Mammary epithelial cell (primary cell): ENCODE measurements around the gene DNLZ.

Source experiments
- CTCF ChIP-seq, 2 donors: IDR thresholded peaks in 1 of 2; conservative IDR thresholded peaks in 1 of 2; 2 replicates each; pipeline ENCODE4 v1.5.1; 2011 to 2012; ENCODE audit warnings: inconsistent platforms in 2 of 2, low read length in 2 of 2, mild to moderate bottlenecking in 2 of 2, control low read depth in 1 of 2, low read depth in 1 of 2; ENCODE audit not compliant: insufficient read depth in 1 of 2; ENCODE audit errors: extremely low read depth in 1 of 2
- EZH2 ChIP-seq: IDR thresholded peaks from 2 replicates; pipeline ENCODE4 v1.6.1; 2012; ENCODE audit warnings: low read length, inconsistent platforms, borderline replicate concordance

- TF ChIP-seq CTCF (conservative IDR thresholded peaks at IDR 0.05 in 1 of 2, IDR thresholded peaks at IDR 0.05 in 1 of 2; ENCODE audit: extremely low read depth in 1 of 2, insufficient read depth in 1 of 2, low read depth in 1 of 2, low read length in 2 of 2): no peak
- TF ChIP-seq EZH2: no peak
Measured at GRCh38 chr9:136368190-136368589, 4.6 kb upstream of the DNLZ start.
